NCI-H1930 (cell line): ENCODE measurements around the gene UBA6.
"Not testable (repeated sequence)": the region's sequence is repeated elsewhere in the genome, so short reads cannot be mapped to it uniquely, and the experiment has no call there.

Source experiments
- DNase-seq, 2 experiments: peaks; one replicate each; lab custom pipeline; 2025; lab: John Stamatoyannopoulos, UW

UBA6 gene

GRCh38 chr4:67713529-67714247 lies 12.7 kb upstream of the UBA6 start:
- DNase-seq = no peak

- DNase-seq = no peak
Measured at GRCh38 chr4:67712650-67713528, 11.9 kb upstream of the UBA6 start.

GRCh38 chr4:67712000-67712625 lies 11.2 kb upstream of the UBA6 start:
- no peak for DNase-seq

DNA sequence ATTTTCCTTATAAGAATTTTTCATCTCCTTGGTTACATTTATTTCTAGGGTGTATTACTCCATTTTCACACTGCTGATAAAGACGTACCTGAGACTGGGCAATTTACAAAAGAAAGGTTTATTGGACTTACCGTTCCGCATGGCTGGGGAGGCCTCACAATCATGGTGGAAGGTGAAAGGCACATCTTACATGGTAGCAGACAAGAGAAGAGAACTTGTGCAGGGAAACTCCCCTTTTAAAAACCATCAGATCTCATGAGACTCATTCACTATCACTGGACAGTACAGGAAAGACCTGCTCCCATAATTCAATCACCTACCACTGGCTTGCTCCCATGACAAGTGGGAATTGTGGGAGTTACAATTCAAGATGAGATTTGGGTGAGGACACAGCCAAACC lies 5.7 kb upstream of the UBA6 start:
- DNase-seq = not testable (repeated sequence)

- no peak for DNase-seq
Measured at GRCh38 chr4:67704843-67705242, 3.9 kb upstream of the UBA6 start.

DNA sequence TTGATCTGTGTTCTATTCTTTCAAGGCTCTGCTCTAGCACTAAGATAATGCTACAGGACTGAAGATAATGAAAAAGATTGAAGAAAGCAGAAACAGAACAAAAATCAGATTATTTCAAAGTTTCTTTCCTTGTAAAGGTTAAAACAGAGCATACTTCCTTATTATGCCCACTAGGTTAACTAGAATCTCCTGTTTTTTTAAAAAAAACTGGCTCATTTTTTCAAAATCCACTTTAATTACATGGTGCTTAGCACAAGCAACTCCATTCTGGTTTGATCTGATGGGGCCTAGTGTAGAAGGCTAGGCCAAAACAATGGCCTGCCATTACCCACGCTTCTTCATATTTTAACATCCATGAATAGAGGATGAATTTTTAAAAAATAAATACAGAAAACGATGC lies 1.2 kb upstream of the UBA6 start:
- DNase-seq = no peak

DNA sequence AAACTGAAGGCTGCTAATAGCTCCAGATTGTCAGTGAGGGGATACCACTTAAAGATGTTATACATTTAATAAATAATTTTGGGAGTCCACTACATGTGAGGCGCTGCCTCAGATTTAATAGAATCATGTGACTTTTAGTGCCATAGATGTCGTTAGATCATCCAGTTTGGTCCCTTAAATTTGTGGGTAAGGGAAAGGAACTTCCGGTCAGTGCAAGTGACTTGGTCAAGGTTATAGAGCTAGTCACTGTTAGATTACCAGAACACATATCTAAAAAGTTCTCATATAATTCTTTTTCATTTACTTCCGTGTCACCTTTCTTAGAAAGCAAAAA lies 529 bp upstream of the UBA6 start:
- no peak for DNase-seq

- DNase-seq = no peak
Measured at GRCh38 chr4:67700116-67700737, 728 bp downstream of the UBA6 start.

GRCh38 chr4:67699603-67700002 lies 1.4 kb downstream of the UBA6 start:
- DNase-seq = no peak

DNA sequence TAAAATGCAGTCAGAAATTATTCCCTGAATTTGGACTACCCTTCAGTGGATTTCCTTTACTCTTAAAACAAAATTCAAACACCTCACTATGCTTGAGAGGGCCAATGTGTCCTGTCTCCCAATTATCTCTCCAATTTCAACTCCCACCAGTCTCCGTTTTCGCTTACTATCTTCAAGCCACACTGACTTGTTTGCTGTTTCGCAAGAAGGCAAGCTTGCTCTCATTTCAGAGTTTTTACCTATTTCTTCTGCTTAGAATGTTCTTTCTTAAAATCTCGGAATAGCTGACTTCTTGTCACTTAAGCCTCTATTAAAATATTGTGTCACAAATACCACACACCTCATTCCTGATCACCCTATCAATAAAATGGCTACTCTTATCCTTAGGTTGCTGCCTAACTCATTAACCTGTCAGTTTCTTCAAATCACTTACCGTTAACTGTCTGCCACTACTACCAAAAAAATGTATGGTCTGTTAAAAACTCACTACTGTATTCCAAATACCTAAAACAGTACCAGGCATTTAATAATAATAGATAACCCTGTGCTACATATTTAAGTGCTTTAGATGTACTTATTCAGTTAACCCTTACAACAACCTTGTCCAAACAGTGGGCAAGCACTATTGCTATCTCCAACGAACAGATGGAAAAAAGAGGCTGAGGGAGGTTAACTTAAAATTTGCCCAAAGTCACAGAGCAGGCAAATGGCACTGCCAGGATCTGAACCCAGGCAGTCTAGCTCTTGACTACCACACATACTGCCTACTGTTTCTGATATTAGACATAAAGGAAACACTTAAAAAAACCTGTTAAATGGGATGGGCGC lies 2.9 kb downstream of the UBA6 start:
- DNase-seq = no peak

DNA sequence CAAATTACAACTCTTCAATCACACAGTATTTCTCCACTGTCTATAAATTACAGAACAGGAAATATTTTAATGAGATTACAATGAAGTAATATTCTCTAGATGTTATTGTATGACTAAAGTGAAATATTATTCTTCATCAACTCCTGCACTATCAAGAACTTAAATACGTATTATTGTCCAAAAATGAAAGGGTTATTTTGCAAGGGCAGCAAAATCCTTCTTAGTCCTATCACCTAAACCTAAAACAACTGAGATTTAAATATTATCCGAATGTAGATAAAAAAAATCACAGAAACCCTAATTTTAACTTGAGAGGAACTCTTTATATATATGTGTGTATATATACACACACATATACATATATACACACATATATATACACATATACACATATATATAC lies 4.9 kb downstream of the UBA6 start:
- no peak for DNase-seq

GRCh38 chr4:67694662-67695061 lies 6.3 kb downstream of the UBA6 start:
- DNase-seq = no peak

- no peak for DNase-seq
Measured at GRCh38 chr4:67691328-67691727, 9.6 kb downstream of the UBA6 start.

DNA sequence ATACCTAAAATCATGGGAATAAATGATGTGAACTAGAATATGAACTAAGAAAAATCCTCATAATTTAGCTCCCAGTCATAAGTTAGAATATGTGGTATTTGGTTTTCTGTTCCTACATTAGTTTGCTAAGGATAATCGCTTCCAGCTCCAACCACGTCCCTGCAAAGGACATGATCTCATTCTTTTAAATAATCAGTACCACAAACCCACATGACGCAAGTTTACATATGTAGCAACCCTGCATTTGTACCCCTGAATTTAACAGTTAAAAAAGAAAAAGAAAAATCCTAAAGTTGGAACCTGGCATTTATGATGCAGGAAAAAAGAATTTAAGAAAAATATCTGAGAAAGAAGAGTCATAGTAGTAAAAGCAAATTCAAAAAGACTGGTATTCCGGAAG lies 13.3 kb downstream of the UBA6 start:
- DNase-seq = no peak

- no peak for DNase-seq
Measured at GRCh38 chr4:67685532-67685859, 15.5 kb downstream of the UBA6 start.

DNA sequence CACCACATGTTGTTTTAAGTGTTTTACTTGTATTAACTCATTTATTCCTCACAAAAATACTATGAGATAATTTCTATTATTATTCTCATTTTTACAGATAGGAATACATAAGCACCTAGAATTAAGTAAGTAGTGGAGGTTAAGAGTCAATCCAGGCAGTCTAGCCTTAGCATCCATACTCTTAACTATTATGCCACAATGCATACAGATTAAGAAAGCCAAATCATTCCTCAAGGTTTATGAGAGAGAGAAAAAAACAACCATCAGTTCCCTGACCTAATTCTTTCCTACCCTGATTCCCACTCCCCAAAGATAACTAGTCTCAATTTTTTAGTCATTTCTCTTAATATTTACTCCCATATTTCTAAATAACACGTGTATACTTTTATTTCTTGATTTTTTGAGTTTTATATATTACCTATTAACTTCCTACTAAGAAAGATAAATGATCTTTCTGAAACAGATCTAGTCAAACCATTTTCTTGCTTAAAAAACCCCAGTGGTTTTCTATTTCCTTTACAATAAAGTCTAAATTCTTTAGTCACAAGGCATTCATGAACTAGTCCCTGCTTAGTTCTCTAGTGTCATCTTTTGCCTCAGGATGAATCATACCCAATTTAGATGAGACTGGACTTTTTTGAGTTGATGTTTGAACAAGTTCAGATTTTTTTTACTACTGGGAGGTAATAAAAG lies 16.0 kb downstream of the UBA6 start:
- no peak for DNase-seq

DNA sequence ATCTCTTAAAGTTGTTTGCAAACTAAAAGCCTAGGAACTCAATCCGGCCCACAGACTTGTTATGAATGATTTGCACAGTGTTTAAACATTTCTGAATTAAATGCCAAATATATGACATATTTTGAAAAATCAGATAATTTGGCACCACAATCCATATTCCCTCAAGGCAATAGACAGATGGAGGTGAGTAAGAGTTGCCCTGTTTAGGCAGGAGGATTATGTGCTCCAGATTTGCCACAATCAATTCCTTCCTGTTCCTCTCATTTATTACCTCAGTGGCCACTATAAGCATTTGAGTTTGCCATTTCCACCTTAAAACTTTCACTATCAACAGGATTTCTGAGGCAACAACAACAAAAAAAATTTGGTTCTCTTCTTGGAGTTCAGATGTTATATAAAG lies 18.7 kb downstream of the UBA6 start:
- no peak for DNase-seq

DNA sequence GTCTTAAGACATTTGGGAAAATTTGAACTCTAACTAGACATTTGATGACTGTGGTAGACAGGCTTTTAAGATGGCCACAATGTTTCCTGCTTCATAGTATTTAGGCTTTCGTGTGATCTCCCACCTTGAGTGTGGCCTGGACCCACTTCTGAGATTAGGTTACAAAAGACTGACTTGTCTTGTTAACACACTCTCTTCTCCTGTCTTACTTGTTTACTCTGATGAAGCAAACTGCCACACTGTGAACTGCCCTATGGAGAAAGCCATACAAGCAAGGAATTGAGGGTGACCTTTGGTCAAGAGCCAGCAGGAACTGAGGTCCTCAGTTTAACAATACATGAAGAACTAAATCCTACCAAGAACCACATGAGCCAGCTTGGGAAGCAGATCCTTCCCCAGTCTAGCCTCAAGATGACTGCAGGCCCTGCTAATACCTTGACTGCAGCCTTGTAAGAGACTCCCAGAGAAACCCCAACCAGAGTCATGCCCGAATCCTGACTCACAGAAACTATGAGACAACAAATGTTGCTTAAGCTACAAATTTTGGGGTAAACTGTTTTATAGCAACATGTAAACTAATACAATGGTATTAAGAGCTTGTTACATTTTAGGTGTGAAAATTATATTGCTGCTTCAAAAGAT lies 20.3 kb downstream of the UBA6 start:
- DNase-seq = no peak

GRCh38 chr4:67678612-67679011 lies 22.3 kb downstream of the UBA6 start:
- DNase-seq = no peak

DNA sequence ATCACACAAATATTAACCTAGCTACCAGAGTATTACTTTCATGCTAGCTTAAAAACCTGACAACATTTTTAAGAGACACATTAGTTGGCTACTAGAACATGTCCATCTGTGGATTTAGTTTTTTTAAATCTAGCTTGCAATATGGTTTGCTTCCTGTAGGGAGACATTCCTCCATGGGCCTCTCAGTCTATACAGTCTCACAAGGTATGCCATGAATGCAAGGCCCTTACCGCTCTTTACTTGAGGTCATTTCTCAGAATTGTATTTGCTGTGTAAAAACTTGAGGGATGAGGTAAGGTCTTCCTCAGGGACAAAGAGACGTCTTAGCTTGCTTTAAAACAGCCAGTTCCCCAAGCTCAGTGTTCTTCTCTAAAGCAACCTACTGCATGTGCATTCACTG lies 26.9 kb downstream of the UBA6 start:
- no peak for DNase-seq

DNA sequence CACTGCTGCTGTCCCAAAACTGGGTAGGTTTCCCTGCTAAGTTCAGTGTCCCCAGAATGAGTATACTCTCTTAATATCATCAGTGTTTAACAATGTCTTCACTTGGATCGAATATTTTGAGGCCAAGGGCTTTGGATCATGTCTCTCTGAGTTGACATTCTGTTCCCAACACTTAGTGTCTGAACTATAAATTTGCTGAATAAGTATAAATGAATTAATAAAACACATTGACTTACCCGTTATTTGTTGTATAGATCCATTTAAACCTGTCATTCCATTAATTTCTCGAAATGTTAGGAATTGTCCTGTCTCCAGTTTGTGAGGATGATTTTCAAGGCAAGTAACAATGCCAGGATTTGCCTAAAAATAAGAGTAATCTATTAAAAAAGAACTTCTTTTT lies 32.6 kb downstream of the UBA6 start:
- no peak for DNase-seq
